Transverse colon (tissue), 4 donors: Measurements from ENCODE around the gene DTX1.

ENCODE experiments used
- EP300 ChIP-seq: sonication (generic); formaldehyde crosslinking; IDR thresholded peaks from one replicate; pipeline ENCODE4 v1.6.1; 2017; ENCODE audit warnings: antibody characterized with exemption, low read depth
- POLR2A ChIP-seq: fragments of 450-650 bp; IDR thresholded peaks from one replicate; pipeline ENCODE4 v1.6.1; 2016; ENCODE audit warnings: antibody characterized with exemption, mild to moderate bottlenecking, moderate library complexity
- POLR2AphosphoS5 ChIP-seq, 3 donors: sonication (generic); formaldehyde crosslinking; IDR thresholded peaks; one replicate each; pipeline ENCODE4 v1.6.1; 2016; ENCODE audit warnings: antibody characterized with exemption in 3 of 3
- TF ChIP-seq, protein P1 (sequence below), 5 experiments: fragments of 200-600 bp in 3 of 5; fragments of 450-650 bp in 2 of 5; sonication (generic) in 3 of 5; IDR thresholded peaks; 1 replicate in 2 of 5; 2 replicates in 3 of 5; pipeline ENCODE4 v1.5.1; 2016 to 2017; ENCODE audit warnings: antibody characterized with exemption in 5 of 5, inconsistent platforms in 3 of 5, mild to moderate bottlenecking in 2 of 5, moderate library complexity in 1 of 5

DNA sequence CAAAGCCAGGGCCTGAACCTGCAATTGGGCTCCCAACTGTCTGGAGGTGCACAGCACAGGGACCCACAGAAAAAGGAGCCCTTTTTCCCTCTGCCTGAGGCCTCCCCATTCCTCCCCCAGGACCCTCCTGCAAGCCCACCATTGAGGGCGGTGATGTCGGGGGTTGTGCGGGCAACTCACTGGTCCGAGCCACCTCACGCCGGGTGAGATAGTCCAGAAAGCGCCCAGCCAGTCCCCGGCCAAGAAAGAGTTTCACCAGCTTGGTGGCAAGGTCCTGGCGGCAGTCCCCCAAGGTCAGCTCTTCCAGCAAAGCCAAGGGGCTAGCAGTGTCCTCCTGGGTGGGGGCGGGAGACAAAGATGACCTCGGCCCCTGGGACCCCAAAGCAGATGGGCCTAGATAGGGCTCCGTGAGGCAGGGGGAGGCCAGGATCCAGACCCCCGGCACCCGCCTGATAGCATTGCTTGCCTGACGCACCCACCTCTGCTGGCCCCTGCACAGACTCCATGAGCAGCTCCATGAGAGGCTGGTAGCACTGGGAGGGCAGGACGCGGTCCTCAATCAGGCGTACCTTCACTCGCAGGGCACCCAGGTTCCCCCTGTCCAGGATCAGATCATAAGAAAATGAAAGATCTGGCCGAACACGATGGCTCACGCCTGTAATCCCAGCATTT, 59.1 kb downstream of the DTX1 start:
- no peak for TF ChIP-seq POLR2A
- TF ChIP-seq, protein P1, sequence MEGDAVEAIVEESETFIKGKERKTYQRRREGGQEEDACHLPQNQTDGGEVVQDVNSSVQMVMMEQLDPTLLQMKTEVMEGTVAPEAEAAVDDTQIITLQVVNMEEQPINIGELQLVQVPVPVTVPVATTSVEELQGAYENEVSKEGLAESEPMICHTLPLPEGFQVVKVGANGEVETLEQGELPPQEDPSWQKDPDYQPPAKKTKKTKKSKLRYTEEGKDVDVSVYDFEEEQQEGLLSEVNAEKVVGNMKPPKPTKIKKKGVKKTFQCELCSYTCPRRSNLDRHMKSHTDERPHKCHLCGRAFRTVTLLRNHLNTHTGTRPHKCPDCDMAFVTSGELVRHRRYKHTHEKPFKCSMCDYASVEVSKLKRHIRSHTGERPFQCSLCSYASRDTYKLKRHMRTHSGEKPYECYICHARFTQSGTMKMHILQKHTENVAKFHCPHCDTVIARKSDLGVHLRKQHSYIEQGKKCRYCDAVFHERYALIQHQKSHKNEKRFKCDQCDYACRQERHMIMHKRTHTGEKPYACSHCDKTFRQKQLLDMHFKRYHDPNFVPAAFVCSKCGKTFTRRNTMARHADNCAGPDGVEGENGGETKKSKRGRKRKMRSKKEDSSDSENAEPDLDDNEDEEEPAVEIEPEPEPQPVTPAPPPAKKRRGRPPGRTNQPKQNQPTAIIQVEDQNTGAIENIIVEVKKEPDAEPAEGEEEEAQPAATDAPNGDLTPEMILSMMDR (IDR thresholded peaks at IDR 0.05): no peak
- TF ChIP-seq EP300: no peak
- TF ChIP-seq POLR2AphosphoS5 (IDR thresholded peaks at IDR 0.05): no peak
